Right ventricle myocardium inferior (tissue), 1 donor: ENCODE results near the gene USP13. TPM values are rescaled to one million over a fixed set of nuclear protein-coding genes. Genes with fewer than 3 reads are reported as not detected.
"Not testable (repeated sequence)": the region's sequence is repeated elsewhere in the genome, so short reads cannot be mapped to it uniquely, and the experiment has no call there.

Experiments used
- ATAC-seq: fragments of 200-7000 bp; cut with Tn5 transposase; one replicate; pipeline ENCODE4 v1.9.1; 2020; ENCODE audit warnings: mild to moderate bottlenecking, moderate library complexity
- DNase-seq: peaks from one replicate; pipeline ENCODE4 v3.0.0; 2021; ENCODE audit errors: missing footprints
- intact Hi-C: fragments of 100-400 bp; cut with DNase I; formaldehyde crosslinking; loops from one replicate; pipeline ENCODE4 v1.11.0; 2022
- total RNA-seq: library from RNA; stranded (reverse); fragmentation: NEBNext Ultra II Directional; extraction: Animal tissue kit (Norgen Biotek cat#: 25700); gene quantifications from one replicate; pipeline ENCODE4 v1.2.1, GENCODE V29; 2021
- donor health status: DM: no; HTN: yes; CAD: no; lungs with severe emphysema.

USP13 gene
- total RNA-seq, 1 donor from 2014 or later, result 122 TPM

GRCh38 chr3:179766416-179767133, 113.7 kb downstream of the USP13 start:
- intact Hi-C loops, result no loop called here
- peak; percentile 66 for ATAC-seq

GRCh38 chr3:179768080-179768479, 115.2 kb downstream of the USP13 start:
- ATAC-seq, result no peak
- DNase-seq, result no peak
- intact Hi-C loops, result no loop called here

More at GRCh38 chr3:179766416-179767133, 113.7 kb downstream of the USP13 start:
- DNase-seq, result no peak

- DNase-seq, result no peak
- intact Hi-C loops, result no loop called here
These were observed 116.8 kb downstream of the USP13 start for GRCh38 chr3:179769411-179770247.

GRCh38 chr3:179771797-179772196, 119.0 kb downstream of the USP13 start:
- ATAC-seq (no peak), DNase-seq (no peak)
- intact Hi-C loops, result no loop called here

More at GRCh38 chr3:179769411-179770247, 116.8 kb downstream of the USP13 start:
- ATAC-seq, result no peak

GRCh38 chr3:179772297-179772696, 119.5 kb downstream of the USP13 start:
- DNase-seq (no peak), ATAC-seq (no peak)
- intact Hi-C loops, result no loop called here

- ATAC-seq, result no peak
- intact Hi-C loops, result no loop called here
- DNase-seq, result no peak
These were observed 122.7 kb downstream of the USP13 start for GRCh38 chr3:179775416-179776122.

GRCh38 chr3:179782841-179783240, 130.0 kb downstream of the USP13 start:
- DNase-seq, intact Hi-C loops, ATAC-seq: not testable (repeated sequence)

GRCh38 chr3:179788996-179789395, 136.2 kb downstream of the USP13 start:
- DNase-seq (no peak), ATAC-seq (no peak)
- intact Hi-C loops, result no loop called here

- intact Hi-C loops, result no loop called here
- no peak for ATAC-seq
- DNase-seq, result no peak
These were observed 139.0 kb downstream of the USP13 start for GRCh38 chr3:179791793-179792192.

- peak; percentile 75 for ATAC-seq
- intact Hi-C loops, result no loop called here
- DNase-seq, result peak; percentile 37
These were observed 141.5 kb downstream of the USP13 start for GRCh38 chr3:179794355-179794754.

GRCh38 chr3:179796421-179796820, 143.6 kb downstream of the USP13 start:
- intact Hi-C loops, result no loop called here
- ATAC-seq, result no peak
- no peak for DNase-seq

- DNase-seq (no peak), ATAC-seq (no peak)
- intact Hi-C loops, result no loop called here
These were observed 144.4 kb downstream of the USP13 start for GRCh38 chr3:179797192-179797591.

GRCh38 chr3:179801263-179801662, 148.4 kb downstream of the USP13 start:
- intact Hi-C loops, result no loop called here
- DNase-seq, result no peak
- no peak for ATAC-seq

GRCh38 chr3:179801856-179802255, 149.0 kb downstream of the USP13 start:
- ATAC-seq (no peak), DNase-seq (no peak)
- intact Hi-C loops, result no loop called here

- DNase-seq (no peak), ATAC-seq (no peak)
- intact Hi-C loops, result no loop called here
These were observed 153.3 kb downstream of the USP13 start for GRCh38 chr3:179806177-179806576.

- intact Hi-C loops, result no loop called here
- DNase-seq, result no peak
- ATAC-seq, result no peak
These were observed 154.7 kb downstream of the USP13 start for GRCh38 chr3:179807588-179807987.

GRCh38 chr3:179809639-179810038, 156.8 kb downstream of the USP13 start:
- DNase-seq (no peak), ATAC-seq (no peak)
- intact Hi-C loops, result no loop called here

- intact Hi-C loops, result no loop called here
- DNase-seq (no peak), ATAC-seq (peak; percentile 80)
These were observed 158.7 kb downstream of the USP13 start for GRCh38 chr3:179811321-179812095.

GRCh38 chr3:179812096-179812382, 159.2 kb downstream of the USP13 start:
- intact Hi-C loops, result no loop called here
- ATAC-seq (no peak), DNase-seq (no peak)
